Eye (tissue), 1 donor: Measurements from ENCODE around the gene PUM1.

Experiments
- DNase-seq: peaks from one replicate; pipeline ENCODE4 v3.0.0-alpha.2; 2015

Gene PUM1

GRCh38 chr1:30887485-30888315 is 177.8 kb downstream of the PUM1 start:
- no peak for DNase-seq

GRCh38 chr1:30886710-30887428 is 178.6 kb downstream of the PUM1 start:
- no peak for DNase-seq

GRCh38 chr1:30885570-30886522 is 179.7 kb downstream of the PUM1 start:
- DNase-seq, result no peak

- no peak for DNase-seq
These were observed 180.8 kb downstream of the PUM1 start for GRCh38 chr1:30884723-30885122.

- DNase-seq, result no peak
These were observed 181.9 kb downstream of the PUM1 start for GRCh38 chr1:30883389-30884172.

GRCh38 chr1:30882678-30883388 is 182.7 kb downstream of the PUM1 start:
- no peak for DNase-seq
